SK-N-SH treated with all-trans-retinoic acid at 6 μM for 48 hours (cell line): ENCODE results near the gene CDH22.

Experiments used
- CSDC2 ChIP-seq: fragments of 250-450 bp; sonication (Bioruptor Pico); IDR thresholded peaks from 2 replicates; pipeline ENCODE4 v1.5.0; 2020; ENCODE audit warnings: mild to moderate bottlenecking, moderate library complexity
- ESRRG ChIP-seq: fragments of 250-450 bp; sonication (Bioruptor Pico); IDR thresholded peaks from 2 replicates; pipeline ENCODE4 v1.6.1; 2021; ENCODE audit warnings: mild to moderate bottlenecking
- GLIS3 ChIP-seq: fragments of 250-450 bp; sonication (Bioruptor Pico); IDR thresholded peaks from 2 replicates; pipeline ENCODE4 v1.5.0; 2020; ENCODE audit warnings: mild to moderate bottlenecking, moderate library complexity
- RARB ChIP-seq: fragments of 250-450 bp; sonication (Bioruptor Pico); IDR thresholded peaks from 2 replicates; pipeline ENCODE4 v1.8.0; 2021; ENCODE audit warnings: mild to moderate bottlenecking, moderate library complexity
- TSHZ2 ChIP-seq: fragments of 250-450 bp; sonication (Bioruptor Pico); IDR thresholded peaks from 2 replicates; pipeline ENCODE4 v1.5.0; 2020; ENCODE audit warnings: mild to moderate bottlenecking, moderate library complexity
- ZFP3 ChIP-seq: fragments of 250-450 bp; sonication (Bioruptor Pico); IDR thresholded peaks from 2 replicates; pipeline ENCODE4 v1.5.0; 2020; ENCODE audit warnings: mild to moderate bottlenecking, moderate library complexity
- TF ChIP-seq, protein P1 (sequence below): fragments of 250-450 bp; sonication (Bioruptor Pico); IDR thresholded peaks from 2 replicates; pipeline ENCODE4 v1.8.0; 2020; ENCODE audit warnings: mild to moderate bottlenecking, moderate library complexity, borderline replicate concordance
- TF ChIP-seq, protein P2 (sequence below): fragments of 250-450 bp; sonication (Bioruptor Pico); IDR thresholded peaks from 2 replicates; pipeline ENCODE4 v1.5.1; 2020; ENCODE audit warnings: low read depth, mild to moderate bottlenecking, moderate library complexity

DNA sequence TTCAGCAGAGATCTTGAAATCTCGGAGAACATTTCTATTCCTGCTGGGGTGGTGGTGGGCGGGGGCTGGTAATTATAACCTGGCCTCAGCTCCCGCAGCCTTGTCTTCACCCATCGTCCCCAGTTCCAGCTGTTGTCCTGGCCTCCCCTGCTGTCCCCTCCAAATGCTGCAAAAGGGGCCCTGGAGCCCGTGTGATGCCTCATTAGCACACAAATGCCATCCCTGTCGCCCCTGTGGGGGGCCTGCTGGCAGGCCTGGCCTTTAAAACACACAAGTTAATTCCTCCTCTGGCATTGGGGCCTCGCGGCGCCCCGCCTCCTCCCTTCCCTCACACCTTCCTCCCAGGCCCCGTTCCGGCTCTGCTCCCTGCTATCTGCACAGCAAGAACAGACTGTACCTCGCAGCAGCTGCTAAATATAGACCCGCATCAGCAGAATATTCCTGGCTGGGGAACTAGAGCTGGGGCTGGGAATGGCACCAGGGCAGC lies 85.7 kb downstream of the CDH22 start:
- TF ChIP-seq, protein P1, sequence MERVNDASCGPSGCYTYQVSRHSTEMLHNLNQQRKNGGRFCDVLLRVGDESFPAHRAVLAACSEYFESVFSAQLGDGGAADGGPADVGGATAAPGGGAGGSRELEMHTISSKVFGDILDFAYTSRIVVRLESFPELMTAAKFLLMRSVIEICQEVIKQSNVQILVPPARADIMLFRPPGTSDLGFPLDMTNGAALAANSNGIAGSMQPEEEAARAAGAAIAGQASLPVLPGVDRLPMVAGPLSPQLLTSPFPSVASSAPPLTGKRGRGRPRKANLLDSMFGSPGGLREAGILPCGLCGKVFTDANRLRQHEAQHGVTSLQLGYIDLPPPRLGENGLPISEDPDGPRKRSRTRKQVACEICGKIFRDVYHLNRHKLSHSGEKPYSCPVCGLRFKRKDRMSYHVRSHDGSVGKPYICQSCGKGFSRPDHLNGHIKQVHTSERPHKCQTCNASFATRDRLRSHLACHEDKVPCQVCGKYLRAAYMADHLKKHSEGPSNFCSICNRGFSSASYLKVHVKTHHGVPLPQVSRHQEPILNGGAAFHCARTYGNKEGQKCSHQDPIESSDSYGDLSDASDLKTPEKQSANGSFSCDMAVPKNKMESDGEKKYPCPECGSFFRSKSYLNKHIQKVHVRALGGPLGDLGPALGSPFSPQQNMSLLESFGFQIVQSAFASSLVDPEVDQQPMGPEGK (CRISPR knock-in tag) = no peak
- no peak for TF ChIP-seq TSHZ2 (CRISPR knock-in tag)
- no peak for TF ChIP-seq RARB (CRISPR knock-in tag)
- TF ChIP-seq CSDC2 (CRISPR knock-in tag) = no peak
- no peak for TF ChIP-seq GLIS3
- no peak for TF ChIP-seq ESRRG
- TF ChIP-seq ZFP3 (CRISPR knock-in tag) = no peak
- TF ChIP-seq, protein P2, sequence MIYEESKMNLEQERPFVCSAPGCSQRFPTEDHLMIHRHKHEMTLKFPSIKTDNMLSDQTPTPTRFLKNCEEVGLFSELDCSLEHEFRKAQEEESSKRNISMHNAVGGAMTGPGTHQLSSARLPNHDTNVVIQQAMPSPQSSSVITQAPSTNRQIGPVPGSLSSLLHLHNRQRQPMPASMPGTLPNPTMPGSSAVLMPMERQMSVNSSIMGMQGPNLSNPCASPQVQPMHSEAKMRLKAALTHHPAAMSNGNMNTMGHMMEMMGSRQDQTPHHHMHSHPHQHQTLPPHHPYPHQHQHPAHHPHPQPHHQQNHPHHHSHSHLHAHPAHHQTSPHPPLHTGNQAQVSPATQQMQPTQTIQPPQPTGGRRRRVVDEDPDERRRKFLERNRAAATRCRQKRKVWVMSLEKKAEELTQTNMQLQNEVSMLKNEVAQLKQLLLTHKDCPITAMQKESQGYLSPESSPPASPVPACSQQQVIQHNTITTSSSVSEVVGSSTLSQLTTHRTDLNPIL = no peak
